ENCODE data around the gene SLC2A1. TPM values are rescaled to one million over a fixed set of nuclear protein-coding genes. Genes with fewer than 3 reads are reported as not detected.
"Not testable (repeated sequence)": the region's sequence is repeated elsewhere in the genome, so short reads cannot be mapped to it uniquely, and the experiment has no call there.

SLC2A1 gene
- total RNA-seq, 4 donors from 2014 or later = 4.6 to 76.2 (median 28.2) TPM

- no peaks in the 10 kb centered on the region for H3K9me3 ChIP-seq
- intact Hi-C loops (cut with DNase I; ENCODE audit: low total_unique reads) = no loop called here
- H3K4me3 ChIP-seq = no peak overlapping the region
- H3K27me3 ChIP-seq = no peaks in the 10 kb centered on the region
- H3K36me3 ChIP-seq = no peaks in the 10 kb centered on the region
- H3K27ac ChIP-seq = no peak overlapping the region
- no peak for TF ChIP-seq POLR2A (IDR thresholded peaks at IDR 0.05)
- TF ChIP-seq, protein P1, sequence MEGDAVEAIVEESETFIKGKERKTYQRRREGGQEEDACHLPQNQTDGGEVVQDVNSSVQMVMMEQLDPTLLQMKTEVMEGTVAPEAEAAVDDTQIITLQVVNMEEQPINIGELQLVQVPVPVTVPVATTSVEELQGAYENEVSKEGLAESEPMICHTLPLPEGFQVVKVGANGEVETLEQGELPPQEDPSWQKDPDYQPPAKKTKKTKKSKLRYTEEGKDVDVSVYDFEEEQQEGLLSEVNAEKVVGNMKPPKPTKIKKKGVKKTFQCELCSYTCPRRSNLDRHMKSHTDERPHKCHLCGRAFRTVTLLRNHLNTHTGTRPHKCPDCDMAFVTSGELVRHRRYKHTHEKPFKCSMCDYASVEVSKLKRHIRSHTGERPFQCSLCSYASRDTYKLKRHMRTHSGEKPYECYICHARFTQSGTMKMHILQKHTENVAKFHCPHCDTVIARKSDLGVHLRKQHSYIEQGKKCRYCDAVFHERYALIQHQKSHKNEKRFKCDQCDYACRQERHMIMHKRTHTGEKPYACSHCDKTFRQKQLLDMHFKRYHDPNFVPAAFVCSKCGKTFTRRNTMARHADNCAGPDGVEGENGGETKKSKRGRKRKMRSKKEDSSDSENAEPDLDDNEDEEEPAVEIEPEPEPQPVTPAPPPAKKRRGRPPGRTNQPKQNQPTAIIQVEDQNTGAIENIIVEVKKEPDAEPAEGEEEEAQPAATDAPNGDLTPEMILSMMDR (IDR thresholded peaks at IDR 0.05) = no peak
- H3K4me1 ChIP-seq = no peaks in the 10 kb centered on the region
- DNase-seq = no peak
These were observed 50.6 kb downstream of the SLC2A1 start for GRCh38 chr1:42908046-42908445.

- no peaks in the 10 kb centered on the region for H3K36me3 ChIP-seq
- no peaks in the 10 kb centered on the region for H3K9me3 ChIP-seq
- intact Hi-C loops (cut with DNase I; ENCODE audit: low total_unique reads) = no loop called here
- TF ChIP-seq POLR2A (IDR thresholded peaks at IDR 0.05) = no peak
- TF ChIP-seq, protein P1 (IDR thresholded peaks at IDR 0.05) = no peak
- no peaks in the 10 kb centered on the region for H3K27me3 ChIP-seq
- H3K27ac ChIP-seq = no peak overlapping the region
- no peak for DNase-seq
- no peaks in the 10 kb centered on the region for H3K4me1 ChIP-seq
- H3K4me3 ChIP-seq = no peak overlapping the region
These were observed 54.2 kb downstream of the SLC2A1 start for GRCh38 chr1:42904434-42904833.

- intact Hi-C loops (cut with DNase I; ENCODE audit: low total_unique reads); H3K4me3 ChIP-seq; DNase-seq; H3K27me3 ChIP-seq; H3K27ac ChIP-seq; H3K4me1 ChIP-seq; H3K36me3 ChIP-seq; H3K9me3 ChIP-seq: not testable (repeated sequence)
These were observed 58.7 kb downstream of the SLC2A1 start for GRCh38 chr1:42899960-42900359.

GRCh38 chr1:42891465-42892138, 67.1 kb downstream of the SLC2A1 start:
- no peak overlapping the region for H3K4me3 ChIP-seq
- H3K9me3 ChIP-seq = no peaks in the 10 kb centered on the region
- no peak for DNase-seq
- H3K27me3 ChIP-seq = no peaks in the 10 kb centered on the region
- TF ChIP-seq, protein P1 (IDR thresholded peaks at IDR 0.05) = no peak
- TF ChIP-seq POLR2A (IDR thresholded peaks at IDR 0.05) = no peak
- H3K4me1 ChIP-seq = no peaks in the 10 kb centered on the region
- no peak overlapping the region for H3K27ac ChIP-seq
- intact Hi-C loops (cut with DNase I; ENCODE audit: low total_unique reads) = no loop called here
- H3K36me3 ChIP-seq = no peaks in the 10 kb centered on the region

DNA sequence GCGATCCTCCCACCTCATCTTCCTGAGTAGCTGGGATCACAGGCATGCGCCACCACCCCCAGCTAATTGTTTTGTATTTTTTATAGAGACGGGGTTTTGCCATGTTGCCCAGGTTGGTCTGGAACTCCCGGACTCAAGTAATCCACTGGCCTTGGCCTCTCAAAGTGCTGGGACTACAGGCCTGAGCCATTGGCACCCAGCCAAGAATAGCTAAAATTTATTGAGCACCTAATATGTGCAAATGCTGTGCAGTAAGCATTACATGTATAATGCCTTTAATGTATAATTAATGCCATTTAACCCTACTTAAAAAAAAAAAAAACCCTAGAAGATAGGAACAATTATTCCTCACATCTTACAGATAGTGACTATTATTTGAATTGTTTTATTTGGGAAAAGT, 69.4 kb downstream of the SLC2A1 start:
- no peaks in the 10 kb centered on the region for H3K36me3 ChIP-seq
- DNase-seq = no peak
- H3K9me3 ChIP-seq = no peaks in the 10 kb centered on the region
- H3K27ac ChIP-seq = no peak overlapping the region
- TF ChIP-seq, protein P1 (IDR thresholded peaks at IDR 0.05) = no peak
- TF ChIP-seq POLR2A (IDR thresholded peaks at IDR 0.05) = no peak
- peaks cover 0 to 4% of the 10 kb centered on the region in 2 donors for H3K27me3 ChIP-seq
- H3K4me3 ChIP-seq = no peak overlapping the region
- no peaks in the 10 kb centered on the region for H3K4me1 ChIP-seq
- intact Hi-C loops (cut with DNase I; ENCODE audit: low total_unique reads) = no loop called here

Data from uterus (tissue), 4 donors.